HTR-8/SVneo (cell line): ENCODE measurements around the gene MSX2.
"Not testable (repeated sequence)": the region's sequence is repeated elsewhere in the genome, so short reads cannot be mapped to it uniquely, and the experiment has no call there.

Experiments
- DNase-seq: peaks from one replicate; pipeline ENCODE4 v3.0.0; 2011; ENCODE audit warnings: low spot score, mixed read lengths; ENCODE audit not compliant: insufficient read length
- FAIRE-seq: peaks from 2 replicates; lab custom pipeline; 2011; peaks lifted over from hg19 to GRCh38; lab: Jason Lieb, UNC

Gene MSX2

DNA sequence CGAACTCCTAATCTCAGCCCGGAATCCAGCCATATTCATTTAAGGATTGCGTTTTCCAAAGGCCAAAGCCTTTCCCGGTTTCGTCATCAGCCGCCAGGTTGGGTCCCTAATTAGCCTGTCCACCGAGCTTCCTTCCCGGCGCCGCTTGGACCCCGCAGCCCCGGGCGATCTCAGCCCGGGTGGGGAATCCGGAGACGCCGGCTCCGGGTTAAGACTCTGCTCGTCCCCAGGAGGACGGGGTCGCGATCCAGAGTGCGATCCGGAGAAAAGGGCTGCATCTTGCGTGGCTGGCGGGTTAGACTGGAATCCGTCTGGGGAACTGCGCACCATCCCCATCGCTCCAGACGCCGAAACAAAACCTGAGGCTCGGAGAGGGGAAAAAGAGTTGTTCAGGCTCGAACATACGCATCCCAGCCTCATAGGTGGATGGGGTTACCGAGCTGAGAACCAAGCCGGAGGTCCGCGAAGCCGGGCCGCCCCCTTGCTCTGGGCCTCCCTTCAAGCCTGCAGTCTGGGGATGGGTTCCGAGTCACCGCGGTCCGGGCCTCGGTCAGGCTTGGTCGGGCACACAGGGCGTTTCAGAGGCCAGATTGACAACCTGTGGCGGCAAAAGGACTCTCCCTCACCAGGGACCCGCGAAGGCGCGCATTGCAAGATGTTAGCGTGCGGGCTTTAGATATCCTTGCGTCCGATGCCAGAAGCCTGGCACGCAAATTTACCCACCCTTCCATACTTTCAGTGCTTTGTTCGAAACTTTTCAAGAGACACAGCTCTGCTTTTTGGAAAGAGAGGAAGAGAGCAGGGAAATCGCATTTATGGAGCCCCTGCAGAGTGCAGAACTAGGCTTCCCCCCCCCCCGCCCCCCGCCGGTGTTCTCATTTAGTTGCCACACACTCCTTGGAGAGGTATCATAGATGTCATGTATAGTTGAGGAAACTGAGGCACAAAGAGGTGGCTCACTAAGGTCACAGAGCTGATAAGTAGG is 7.9 kb downstream of the MSX2 start:
- DNase-seq (no peak), FAIRE-seq (no peak)

DNA sequence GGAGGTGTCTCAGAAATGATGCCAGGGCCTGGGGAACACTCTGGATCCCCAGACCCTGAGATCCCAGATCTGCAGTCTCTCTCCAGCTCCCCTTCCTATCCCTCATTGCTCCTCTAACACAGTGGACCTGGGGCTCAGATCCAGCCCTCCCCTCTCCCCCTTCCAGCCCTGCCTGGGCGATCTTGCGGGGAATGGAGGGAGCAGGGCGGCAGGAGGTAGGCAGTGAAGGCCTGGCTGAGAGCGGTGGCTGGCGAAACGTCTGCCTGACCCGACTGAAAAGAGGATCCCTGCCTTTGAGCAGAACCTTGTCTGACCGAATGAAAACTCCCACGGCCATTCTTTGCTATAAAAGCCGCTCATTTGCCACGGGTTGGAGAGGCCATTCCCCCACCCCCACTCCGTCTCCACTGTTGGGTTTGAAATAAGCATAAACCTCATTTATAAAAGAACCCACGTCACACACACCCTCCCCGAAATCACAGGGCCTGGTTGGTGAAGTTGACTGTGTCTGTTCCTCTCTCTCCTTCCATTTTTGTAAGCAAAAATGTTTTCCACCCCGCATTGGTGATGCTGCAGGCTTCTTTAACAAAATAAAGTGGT is 8.8 kb downstream of the MSX2 start:
- FAIRE-seq = no peak
- DNase-seq = no peak

DNA sequence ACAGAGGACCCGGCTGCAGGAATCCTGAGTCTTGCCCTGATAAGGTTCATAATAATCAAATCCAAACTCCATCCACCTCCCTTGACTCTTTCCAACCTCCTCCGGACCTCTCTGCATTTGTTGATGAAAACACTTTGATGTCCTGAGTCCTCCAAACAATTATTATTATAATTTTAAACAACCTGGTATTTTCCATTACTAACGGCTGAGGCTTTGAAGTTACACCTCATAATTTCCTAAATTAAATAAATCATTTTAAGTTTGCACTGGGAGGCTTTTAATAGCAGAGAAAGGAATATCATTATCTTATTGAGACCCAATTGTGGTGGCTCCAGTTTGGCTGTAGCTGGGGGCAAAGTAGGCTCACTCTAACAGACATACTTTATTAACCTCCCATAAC is 9.5 kb downstream of the MSX2 start:
- FAIRE-seq = no peak
- no peak for DNase-seq

DNA sequence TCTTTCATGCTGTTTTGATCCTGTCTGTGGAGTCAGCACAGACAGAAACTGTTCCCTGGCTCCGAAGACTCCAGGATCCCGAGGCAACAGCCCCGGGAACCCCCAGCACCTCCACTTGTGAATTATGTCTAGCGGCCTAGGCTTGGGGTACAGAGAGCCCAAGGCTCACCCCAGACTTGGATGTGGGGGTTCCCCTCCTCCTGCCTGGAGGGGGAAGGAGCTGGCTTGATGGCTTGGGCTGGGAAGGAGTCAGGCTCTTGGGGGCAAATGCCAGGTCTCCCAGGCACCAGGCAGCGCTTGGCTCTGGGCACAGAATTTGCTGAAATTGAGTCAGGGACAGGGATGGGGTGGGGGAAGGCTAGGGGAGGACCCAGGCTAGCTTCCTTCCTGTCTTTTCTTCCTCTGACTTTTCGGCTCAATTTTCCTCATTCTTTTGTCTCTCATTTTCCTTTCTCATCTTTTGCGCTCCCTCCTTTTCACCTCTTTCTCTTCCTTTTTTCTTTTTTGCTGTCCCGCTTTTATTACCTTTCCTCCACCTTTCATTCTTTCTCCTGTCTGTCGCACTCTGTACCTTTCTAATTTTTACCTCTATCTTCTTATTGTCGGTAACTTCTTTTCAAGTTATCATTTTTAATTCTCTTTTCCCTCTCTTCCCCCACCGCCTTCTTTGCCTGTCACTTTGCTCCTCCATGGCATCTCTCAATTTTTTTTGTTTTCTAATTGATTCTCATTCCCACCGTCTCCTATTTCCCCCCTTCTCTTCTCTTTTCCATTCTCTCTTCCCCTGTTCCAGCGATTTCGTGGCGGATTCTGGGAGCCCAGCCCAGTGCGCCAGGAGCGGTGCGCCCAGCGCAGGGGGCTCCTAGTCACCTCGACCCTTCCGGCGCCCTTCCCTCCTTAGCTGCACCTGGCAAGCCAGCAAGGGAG is 10.5 kb downstream of the MSX2 start:
- DNase-seq (no peak), FAIRE-seq (no peak)

DNA sequence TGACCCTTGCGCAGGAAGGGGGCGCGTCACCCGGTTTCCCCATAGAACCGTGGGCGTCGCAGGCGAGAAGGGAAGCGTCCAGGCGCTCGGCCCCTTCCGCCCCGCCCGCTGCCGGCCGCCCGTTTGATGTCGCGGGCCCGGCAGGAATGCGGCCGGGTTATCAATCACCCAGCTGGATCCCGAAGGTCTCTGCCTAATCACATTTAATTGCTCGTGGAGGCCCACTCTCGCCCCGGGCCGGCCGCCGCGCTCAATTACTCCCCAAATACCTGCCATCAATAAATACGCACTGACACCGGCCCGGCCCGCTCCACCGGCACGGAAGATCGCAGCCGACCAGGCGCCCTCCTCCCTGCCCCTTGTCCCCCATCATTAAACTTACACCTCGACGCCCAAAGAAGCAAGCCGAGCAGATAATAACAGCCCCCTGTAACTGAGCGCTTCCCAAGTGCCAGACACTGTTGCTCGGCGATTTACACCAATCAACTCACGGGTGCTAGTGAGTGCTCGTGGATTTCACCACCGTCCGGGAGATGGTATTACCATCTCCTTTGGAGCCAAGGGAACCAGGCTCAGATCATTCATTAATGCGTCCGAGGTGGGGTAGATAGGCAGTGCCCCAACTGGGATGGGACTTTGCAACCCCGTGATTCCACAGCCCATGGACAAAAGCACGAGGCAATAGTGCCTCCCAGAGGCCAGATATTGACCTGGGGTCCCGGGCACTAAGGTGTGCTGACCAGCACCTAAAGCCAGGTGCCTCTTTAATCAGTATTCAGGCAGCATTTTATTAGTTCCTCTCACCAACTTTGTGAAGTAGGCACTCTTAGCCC is 11.3 kb downstream of the MSX2 start:
- DNase-seq (no peak), FAIRE-seq (no peak)

DNA sequence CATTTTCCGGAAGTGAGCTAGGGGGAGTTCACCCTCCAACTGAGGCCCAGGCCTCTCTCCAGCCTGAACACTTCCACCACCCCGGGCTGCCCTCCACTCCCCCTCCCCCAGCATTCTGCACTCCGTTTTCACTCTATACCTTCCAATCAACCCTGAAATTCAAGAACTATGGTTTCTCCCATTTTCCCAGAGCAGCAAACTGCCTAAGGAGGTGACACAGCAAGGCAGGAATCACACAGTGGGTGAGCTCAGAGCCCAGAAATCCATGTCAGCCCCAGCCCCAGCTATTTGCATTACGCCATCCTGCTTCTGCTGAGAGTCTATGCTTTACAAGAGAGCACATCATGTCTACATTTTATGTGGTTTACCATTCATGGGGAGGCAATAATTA is 11.9 kb downstream of the MSX2 start:
- DNase-seq = no peak

DNA sequence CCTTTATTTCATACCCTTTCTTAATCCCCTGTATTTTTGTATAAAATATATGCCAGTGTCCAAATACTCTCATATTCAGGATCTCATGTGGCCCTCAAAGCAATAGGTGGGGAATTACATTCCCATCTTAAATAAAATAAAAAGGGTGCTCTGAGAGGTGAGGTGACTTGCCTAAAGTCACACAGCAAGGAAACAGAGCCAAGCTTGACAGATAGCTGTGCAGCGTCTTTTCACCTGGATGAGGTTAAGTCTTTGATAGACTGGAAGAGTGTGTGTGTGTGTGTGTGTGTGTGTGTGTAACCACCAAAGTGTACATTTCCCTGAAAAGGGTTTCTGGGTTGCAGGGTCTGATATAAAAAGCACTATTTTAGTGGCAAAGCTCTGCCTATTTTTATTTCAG is 12.4 kb downstream of the MSX2 start:
- DNase-seq (no peak), FAIRE-seq (no peak)

More for the DNA sequence above, 11.9 kb downstream of the MSX2 start:
- FAIRE-seq = no peak

DNA sequence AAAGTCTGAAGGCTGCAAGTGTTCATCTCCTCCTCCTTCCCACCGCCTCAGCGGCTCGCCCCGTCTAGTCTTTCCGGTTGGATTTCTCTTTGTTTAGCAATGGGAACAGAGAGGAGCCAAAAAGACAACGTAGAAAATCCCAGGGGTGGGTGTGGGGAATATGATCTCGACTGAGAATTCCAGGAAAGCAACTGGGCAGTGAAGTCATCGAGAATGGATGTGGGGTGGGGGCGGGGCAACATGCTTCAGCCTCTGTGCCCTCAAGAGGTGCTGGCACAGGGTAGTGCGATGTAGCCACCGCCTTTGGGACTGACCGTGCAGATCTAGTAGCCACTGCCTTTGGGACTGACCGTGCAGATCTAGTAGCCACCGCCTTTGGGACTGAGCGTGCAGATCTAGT is 12.9 kb downstream of the MSX2 start:
- FAIRE-seq (no peak), DNase-seq (no peak)

DNA sequence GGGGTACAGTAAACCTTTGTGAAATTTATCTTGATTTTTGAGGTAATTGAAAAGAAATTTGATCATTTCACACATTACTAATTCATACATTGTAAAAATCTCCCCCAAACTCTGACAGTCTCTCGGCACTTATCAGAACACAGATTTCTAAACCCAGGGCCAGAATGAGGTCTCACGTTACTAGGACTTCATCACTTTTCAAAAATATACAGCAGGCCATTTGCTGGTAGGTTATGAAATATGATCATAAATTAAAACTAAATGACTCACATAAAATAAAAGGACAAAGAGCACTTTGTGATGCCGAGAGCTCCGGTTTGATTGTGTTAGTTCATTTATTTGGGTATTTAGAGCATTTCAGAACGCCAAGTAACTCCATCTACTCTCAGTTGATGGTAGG is 17.0 kb downstream of the MSX2 start:
- DNase-seq (no peak), FAIRE-seq (no peak)

DNA sequence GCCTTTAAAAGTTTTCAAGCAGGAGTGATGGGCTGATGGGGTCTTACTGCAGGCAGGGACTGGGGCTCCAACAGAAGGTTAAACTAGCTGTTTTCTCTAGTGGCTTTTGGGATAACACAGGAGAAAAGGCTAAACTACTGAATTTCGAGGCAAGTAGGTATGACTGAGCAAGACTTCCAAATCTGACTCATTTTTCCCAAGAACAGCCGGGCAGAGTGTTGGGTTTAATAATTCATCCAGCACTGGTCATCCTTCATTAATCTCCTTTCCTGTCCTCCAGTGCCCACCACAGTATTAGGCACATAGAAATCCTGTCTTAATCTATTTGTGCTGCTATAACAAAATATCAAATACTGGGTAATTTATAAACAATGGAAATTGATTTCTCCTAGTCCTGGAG is 20.5 kb downstream of the MSX2 start:
- DNase-seq (no peak), FAIRE-seq (no peak)

DNA sequence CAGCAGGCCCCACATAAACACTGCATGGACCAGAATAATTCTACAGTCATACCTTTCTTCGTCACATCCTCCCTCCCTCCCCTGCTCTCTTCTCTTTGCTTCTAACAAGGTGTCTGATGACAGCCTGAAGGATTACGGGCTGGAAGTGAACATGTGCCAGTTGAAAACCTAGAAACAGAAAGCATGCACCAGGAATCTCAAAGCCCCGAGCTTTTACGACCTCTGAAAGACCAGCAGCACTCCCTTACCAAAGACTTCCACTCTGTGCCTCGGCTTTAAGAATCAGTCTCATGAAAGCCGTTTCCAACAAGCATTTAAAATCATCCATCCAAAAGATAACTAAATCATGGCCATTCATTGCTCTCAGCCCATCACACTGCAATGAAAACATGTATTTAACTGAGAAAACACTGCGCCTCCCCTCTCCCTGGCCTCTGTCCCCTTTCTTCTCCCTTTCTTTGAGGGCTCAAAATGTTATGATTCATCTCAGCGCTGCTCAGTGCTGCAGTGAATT is 21.3 kb downstream of the MSX2 start:
- no peak for DNase-seq
- no peak for FAIRE-seq

DNA sequence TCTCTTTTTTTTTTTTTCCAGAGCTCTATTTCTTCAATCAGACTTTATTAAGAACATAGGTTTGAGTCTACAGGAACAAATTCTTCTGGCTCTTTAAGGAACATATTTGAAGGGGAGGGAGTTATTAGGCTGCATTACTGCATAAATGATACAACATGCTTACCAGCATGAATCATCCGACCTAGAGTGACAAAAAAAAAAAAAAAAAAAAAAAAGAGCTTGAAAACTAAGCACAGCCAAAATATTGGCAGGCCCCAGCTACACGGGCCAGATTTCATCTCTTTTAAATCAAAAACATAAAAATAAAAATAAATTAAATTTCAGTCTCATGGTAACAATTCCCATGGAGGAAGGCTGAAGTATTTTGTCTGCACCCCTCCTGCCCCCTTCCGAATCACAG is 26.3 kb downstream of the MSX2 start:
- FAIRE-seq (no peak), DNase-seq (peak; percentile 45)

DNA sequence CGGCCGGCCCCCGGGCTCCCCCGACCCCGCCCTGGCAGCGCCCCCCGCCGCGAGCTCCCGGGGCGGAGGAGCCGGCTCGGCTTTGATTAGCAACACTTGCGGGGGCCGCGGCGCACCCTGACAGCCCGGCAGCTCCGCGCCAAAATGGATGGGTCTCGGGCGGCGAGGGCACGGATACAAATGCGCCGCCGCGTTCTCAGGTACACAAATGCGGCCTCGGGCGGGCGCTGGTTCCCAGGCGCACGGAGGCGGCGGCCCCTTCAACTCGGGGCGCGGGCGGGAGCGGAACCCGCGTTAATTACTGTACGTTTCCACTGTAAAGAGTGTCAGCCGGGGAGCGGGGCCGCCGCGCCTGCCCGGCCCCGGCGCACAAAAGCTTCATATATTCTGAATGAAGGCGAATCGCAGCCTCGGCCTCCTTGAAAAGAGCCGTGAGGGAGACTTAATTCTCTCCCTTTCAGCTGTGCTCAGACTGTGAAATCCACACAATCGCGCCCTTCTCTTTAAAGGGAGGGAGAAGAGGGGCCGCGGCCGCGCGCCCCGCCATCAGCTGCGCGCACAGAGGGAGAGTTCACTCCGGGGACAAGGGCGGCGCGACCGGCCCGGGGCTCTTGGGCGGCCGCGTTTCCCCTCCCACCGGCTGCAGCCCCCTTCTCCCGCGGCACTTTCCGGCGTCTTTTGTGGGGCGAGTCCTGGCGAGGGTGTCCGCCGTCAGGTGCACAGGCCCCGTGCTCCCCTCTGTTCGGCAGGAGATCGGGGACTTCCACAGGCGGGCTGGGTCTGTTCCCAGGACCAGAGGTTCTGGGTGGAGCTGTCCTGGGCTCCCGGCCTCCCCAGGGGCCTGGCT is 27.0 kb downstream of the MSX2 start:
- FAIRE-seq = peak; percentile 16
- peak; percentile 25 for DNase-seq

DNA sequence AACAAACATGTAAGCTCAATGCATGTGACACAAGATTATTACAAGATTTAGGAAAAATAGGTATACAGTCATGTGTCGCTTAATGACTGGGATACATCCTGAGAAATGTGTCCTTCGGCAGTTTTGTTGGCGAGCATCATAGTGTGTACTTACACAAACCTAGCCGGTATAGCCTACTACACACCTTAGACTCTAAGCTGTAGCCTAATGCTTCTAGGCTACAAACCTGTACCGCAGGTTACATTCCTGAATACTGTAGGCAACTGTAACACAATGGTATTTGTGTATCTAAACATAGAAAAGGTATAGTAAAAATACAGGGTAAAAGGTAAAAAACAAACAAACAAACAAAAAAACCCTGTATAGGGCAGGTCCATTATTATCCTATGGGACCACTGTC is 27.7 kb downstream of the MSX2 start:
- DNase-seq (no peak), FAIRE-seq (no peak)

DNA sequence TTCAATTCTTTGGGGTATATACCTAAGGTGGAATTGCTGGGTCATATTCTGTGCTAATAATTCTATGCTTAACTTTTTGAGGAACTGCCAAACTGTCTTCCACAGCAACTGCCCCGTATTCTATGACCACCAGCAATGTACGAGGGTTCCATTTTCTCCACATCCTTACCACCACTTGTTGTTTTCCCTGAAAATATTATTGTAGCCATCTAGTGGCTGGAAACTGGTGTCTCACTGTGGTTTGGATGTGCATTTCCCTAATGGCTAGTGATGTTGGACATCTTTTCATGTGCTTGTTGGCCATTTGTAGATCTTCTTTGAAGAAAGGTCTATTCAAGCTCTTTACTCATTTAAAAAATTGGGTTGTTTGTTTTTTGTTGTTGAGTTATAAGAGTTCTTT is 30.7 kb downstream of the MSX2 start:
- DNase-seq (no peak), FAIRE-seq (peak; percentile 26)

DNA sequence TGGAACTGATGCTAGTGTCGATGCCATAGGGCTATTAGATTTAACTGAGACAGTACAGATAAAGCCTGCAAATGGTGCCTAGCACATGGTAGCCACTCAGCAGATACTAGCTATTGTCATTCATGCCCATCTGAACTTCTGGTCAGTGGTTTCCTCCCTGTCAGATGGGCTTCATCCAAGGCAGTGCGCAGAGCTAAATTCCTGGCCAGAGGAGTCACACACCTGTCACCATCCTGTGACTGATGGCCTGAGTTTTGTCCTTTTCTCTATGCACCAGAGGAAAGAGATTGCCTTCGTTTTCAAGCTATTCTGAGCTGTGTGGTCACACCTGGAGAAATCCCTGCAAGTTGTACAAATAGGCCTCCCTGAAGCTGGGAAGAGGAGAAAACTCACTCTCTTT is 34.7 kb downstream of the MSX2 start:
- FAIRE-seq (no peak), DNase-seq (no peak)

DNA sequence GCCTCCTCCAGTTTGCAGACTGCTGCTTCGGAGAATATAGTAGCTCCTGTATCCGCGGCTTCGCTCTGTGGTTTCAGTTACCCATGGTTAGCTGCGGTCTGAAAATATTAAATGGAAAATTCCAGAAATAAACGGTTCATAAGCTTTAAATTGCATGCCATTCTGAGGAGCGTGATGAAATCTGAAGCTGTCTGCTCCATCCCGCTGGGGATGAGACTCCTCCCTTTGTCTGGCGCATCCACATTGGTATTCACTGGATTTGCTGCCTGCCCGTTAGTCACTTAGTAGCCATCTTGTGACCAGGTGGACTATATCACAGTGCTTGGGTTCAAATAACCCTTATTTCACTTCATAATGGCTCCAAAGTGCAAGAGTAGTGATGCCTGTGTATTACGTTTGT is 36.3 kb downstream of the MSX2 start:
- DNase-seq = no peak
- FAIRE-seq = no peak

DNA sequence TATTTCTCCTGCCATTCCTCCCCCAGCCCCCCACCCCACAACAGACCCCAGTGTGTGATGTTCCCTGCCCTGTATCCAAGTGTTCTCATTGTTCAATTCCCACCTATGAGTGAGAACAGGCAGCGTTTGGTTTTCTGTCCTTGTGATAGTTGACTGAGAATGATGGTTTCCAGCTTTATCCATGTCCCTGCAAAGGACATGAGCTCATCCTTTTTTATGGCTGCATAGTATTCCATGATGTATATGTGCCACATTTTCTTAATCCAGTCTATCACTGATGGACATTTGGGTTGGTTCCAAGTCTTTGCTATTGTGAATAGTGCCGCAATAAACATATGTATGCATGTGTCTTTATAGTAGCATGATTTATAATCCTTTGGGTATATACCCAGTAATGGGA is 37.0 kb downstream of the MSX2 start:
- DNase-seq, FAIRE-seq: not testable (repeated sequence)

DNA sequence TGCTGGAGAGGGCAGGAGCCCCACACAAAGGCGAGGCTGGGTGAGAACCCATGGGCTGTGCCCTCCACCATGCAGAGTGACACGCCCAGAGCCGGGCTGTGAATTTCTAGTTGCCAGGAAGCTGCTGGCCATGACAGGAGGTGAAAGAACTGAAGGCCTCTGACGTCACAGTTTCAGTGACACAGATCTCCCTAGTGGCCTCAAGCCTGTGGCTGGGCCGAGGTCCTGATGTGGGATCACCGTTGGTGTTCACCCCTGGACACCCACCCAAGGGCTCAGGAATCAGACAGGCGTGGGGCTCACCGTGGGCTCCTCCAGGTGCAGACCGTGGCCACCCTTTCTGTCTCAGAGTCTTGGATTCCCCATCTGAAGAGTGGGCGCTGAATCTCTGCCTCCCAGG is 39.9 kb downstream of the MSX2 start:
- DNase-seq (no peak), FAIRE-seq (no peak)
